A549 (cell line): Measurements from ENCODE around the gene PRR35. TPM values are rescaled to one million over a fixed set of nuclear protein-coding genes. Genes with fewer than 3 reads are reported as not detected.

Source experiments
- ATAC-seq, 2 experiments: fragments of 200-7000 bp in 1 of 2; fragments of >200 bp in 1 of 2; cut with Nextera tagmentation in 1 of 2; cut with Tn5 transposase in 1 of 2; 3 replicates each; pipeline versions ENCODE4 v1.8.0 to v1.9.1; 2018 to 2020; ENCODE audit warnings: mild to moderate bottlenecking in 1 of 2, moderate library complexity in 1 of 2
- CTCF ChIA-PET: fragments of 300-600 bp; sonication (Branson Sonifier 250); formaldehyde crosslinking; extraction: SDS; loops from one replicate; lab custom pipeline; 2021; ENCODE audit warnings: antibody characterized with exemption, inconsistent platforms; lab: Yijun Ruan, JAX
- POLR2A ChIA-PET: fragments of 350-600 bp; formaldehyde crosslinking; extraction: SDS; loops from one replicate; lab custom pipeline; 2021; ENCODE audit warnings: antibody characterized with exemption, inconsistent platforms; lab: Yijun Ruan, JAX
- DNase-seq, 2 experiments: peaks; one replicate each; pipeline versions ENCODE4 v3.0.0 to v3.0.0-alpha.2; 2011 to 2016; ENCODE audit warnings: low read depth in 1 of 2, low spot score in 1 of 2
- FAIRE-seq: peaks from 2 replicates; lab custom pipeline; 2011; peaks lifted over from hg19 to GRCh38; lab: Jason Lieb, UNC
- H3K27ac ChIP-seq, 2 experiments: fragments of >200 bp; sonication (Bioruptor Twin); formaldehyde crosslinking; 3 replicates each; pipeline ENCODE4 v1.5.1; 2016 to 2017
- H3K4me1 ChIP-seq: fragments of >200 bp; sonication (Bioruptor Twin); formaldehyde crosslinking; 3 replicates; pipeline ENCODE4 v1.6.1; 2016
- H3K4me2 ChIP-seq: fragments of >200 bp; sonication (Bioruptor Twin); formaldehyde crosslinking; 3 replicates; pipeline ENCODE4 v1.6.1; 2016
- H3K4me3 ChIP-seq: fragments of >200 bp; sonication (Bioruptor Twin); formaldehyde crosslinking; 3 replicates; pipeline ENCODE4 v1.5.1; 2016
- H3K9me3 ChIP-seq: fragments of >200 bp; sonication (Bioruptor Twin); formaldehyde crosslinking; 3 replicates; pipeline ENCODE4 v1.6.1; 2016
- ATOH8 ChIP-seq: fragments of 250-450 bp; sonication (Bioruptor Pico); IDR thresholded peaks from 2 replicates; pipeline ENCODE4 v1.5.0; 2020; ENCODE audit warnings: low read depth, mild to moderate bottlenecking, moderate library complexity
- BCL3 ChIP-seq: fragments of >200 bp; sonication (Bioruptor Twin); formaldehyde crosslinking; IDR thresholded peaks from 3 replicates; pipeline ENCODE4 v1.6.1; 2016
- CBX8 ChIP-seq: fragments of 200-600 bp; sonication (generic); IDR thresholded peaks from 2 replicates; pipeline ENCODE4 v1.6.1; 2016
- CEBPB ChIP-seq, 2 experiments: fragments of >200 bp in 1 of 2; sonication (Bioruptor Twin) in 1 of 2; formaldehyde crosslinking in 1 of 2; IDR thresholded peaks; 2 replicates each; pipeline ENCODE4 v1.6.1; 2012 to 2016
- CHD2 ChIP-seq: fragments of 150-350 bp; IDR thresholded peaks from 2 replicates; pipeline ENCODE4 v1.6.1; 2014; ENCODE audit warnings: low read length; ENCODE audit not compliant: partially characterized antibody
- EP300 ChIP-seq, 2 experiments: fragments of >200 bp; sonication (Bioruptor Twin); formaldehyde crosslinking; IDR thresholded peaks; 2 replicates in 1 of 2; 3 replicates in 1 of 2; pipeline ENCODE4 v1.6.1; 2016 to 2017
- FOSB ChIP-seq: fragments of 250-450 bp; sonication (Bioruptor Pico); IDR thresholded peaks from 2 replicates; pipeline ENCODE4 v1.5.0; 2020; ENCODE audit warnings: mild to moderate bottlenecking, moderate library complexity
- HOXA7 ChIP-seq: fragments of 250-450 bp; sonication (Bioruptor Pico); IDR thresholded peaks from 2 replicates; pipeline ENCODE4 v1.5.0; 2020; ENCODE audit warnings: mild to moderate bottlenecking, moderate library complexity
- HOXB13 ChIP-seq: fragments of 250-450 bp; sonication (Bioruptor Pico); IDR thresholded peaks from 2 replicates; pipeline ENCODE4 v1.5.0; 2020; ENCODE audit warnings: low read depth, mild to moderate bottlenecking, moderate library complexity
- HOXB5 ChIP-seq: fragments of 250-450 bp; sonication (Bioruptor Pico); IDR thresholded peaks from 2 replicates; pipeline ENCODE4 v1.5.0; 2020; ENCODE audit warnings: mild to moderate bottlenecking, moderate library complexity
- KDM1A ChIP-seq: fragments of 200-600 bp; sonication (generic); IDR thresholded peaks from 2 replicates; pipeline ENCODE4 v1.6.1; 2016; ENCODE audit warnings: low read depth, mild to moderate bottlenecking
- MAX ChIP-seq: IDR thresholded peaks from 2 replicates; pipeline ENCODE4 v1.6.1; 2012
- NFE2L2 ChIP-seq: fragments of 150-350 bp; conservative IDR thresholded peaks from 2 replicates; pipeline ENCODE4 v1.6.1; 2014; ENCODE audit warnings: low read length
- PBX3 ChIP-seq: IDR thresholded peaks from 2 replicates; pipeline ENCODE4 v1.6.1; 2012
- PHF8 ChIP-seq: fragments of 200-600 bp; sonication (generic); IDR thresholded peaks from 2 replicates; pipeline ENCODE4 v1.6.1; 2016; ENCODE audit warnings: low read depth, mild to moderate bottlenecking, antibody characterized with exemption, moderate library complexity, borderline replicate concordance
- POLR2A ChIP-seq: IDR thresholded peaks from 2 replicates; pipeline ENCODE4 v1.6.1; 2012; ENCODE audit warnings: mild to moderate bottlenecking, low read length
- RAD21 ChIP-seq, 2 experiments: fragments of >200 bp in 1 of 2; sonication (Bioruptor Twin) in 1 of 2; formaldehyde crosslinking in 1 of 2; IDR thresholded peaks in 1 of 2; conservative IDR thresholded peaks in 1 of 2; 2 replicates in 1 of 2; 3 replicates in 1 of 2; pipeline ENCODE4 v1.6.1; 2012 to 2018; ENCODE audit warnings: inconsistent platforms in 1 of 2
- RCOR1 ChIP-seq: fragments of 150-350 bp; IDR thresholded peaks from 2 replicates; pipeline ENCODE4 v1.6.1; 2014; ENCODE audit warnings: antibody characterized with exemption, low read length, low read depth
- REST ChIP-seq: fragments of 200-600 bp; sonication (generic); IDR thresholded peaks from 2 replicates; pipeline ENCODE4 v1.6.1; 2016; ENCODE audit warnings: antibody characterized with exemption, mild to moderate bottlenecking, moderate library complexity
- SMC3 ChIP-seq: fragments of >200 bp; sonication (Bioruptor Twin); formaldehyde crosslinking; IDR thresholded peaks from 3 replicates; pipeline ENCODE4 v1.6.1; 2018; ENCODE audit warnings: inconsistent platforms
- TP53 ChIP-seq: fragments of 250-450 bp; sonication (Bioruptor Pico); IDR thresholded peaks from 2 replicates; pipeline ENCODE4 v1.5.0; 2021; ENCODE audit warnings: mild to moderate bottlenecking, moderate library complexity
- ZFP36 ChIP-seq: fragments of 450-650 bp; IDR thresholded peaks from 2 replicates; pipeline ENCODE4 v1.6.1; 2014; ENCODE audit warnings: borderline replicate concordance; ENCODE audit not compliant: partially characterized antibody
- ZSCAN20 ChIP-seq: fragments of 250-450 bp; sonication (Bioruptor Pico); IDR thresholded peaks from 2 replicates; pipeline ENCODE4 v1.8.0; 2022; ENCODE audit warnings: mild to moderate bottlenecking, moderate library complexity
- WGBS: methylation state at CpG from one replicate; pipeline ENCODE4 v1.1.6; 2017; ENCODE audit errors: missing lambda C conversion rate; 5-methylcytosine and 5-hydroxymethylcytosine counted together
- polyA plus RNA-seq, 4 experiments: library from polyadenylated mRNA; depleted of rRNA in 3 of 4; stranded (reverse); fragments of >200 nt; fragmentation: RNase III in 1 of 4; extraction: RNeasy Plus Mini Kit Qiagen cat#74134 plus additional on column Dnase treatment in 1 of 4; gene quantifications; 2 replicates in 3 of 4; 3 replicates in 1 of 4; pipeline ENCODE4 v1.2.3, GENCODE V29; 2011 to 2017

Gene PRR35
- polyA plus RNA-seq, 2 of the 4 experiments (the other 2 are of a cell fraction): 0.04 TPM

- TF ChIP-seq PBX3 (peak; percentile 98), RCOR1 (no peak), KDM1A (no peak), CBX8 (no peak)
- TF ChIP-seq, all 56 proteins: peak for 4
Observed at GRCh38 chr16:589658-590187, 29.5 kb downstream of the PRR35 start, which contains the start of gene RAB40C (continued).

GRCh38 chr16:590188-590814 is 30.1 kb downstream of the PRR35 start:
- TF ChIP-seq HOXB5 (CRISPR knock-in tag) (no peak), CEBPB (IDR thresholded peaks at IDR 0.05) (no peak), POLR2A (peak; percentile 29), BCL3 (0 out of 3 replicates have a peak, but pooled peaks have one; percentile 43), PHF8 (peak; percentile 56), SMC3 (peak; percentile 25; the same call in 1 of the 3 replicates)
- H3K4me1 ChIP-seq: peaks cover 40% of the 10 kb centered on the region
- ATAC-seq (peak in 1 of 2 experiments; percentile 8; a peak in 3 of 6 replicates), FAIRE-seq (no peak), DNase-seq (no peak)
- no peaks in the 10 kb centered on the region for H3K9me3 ChIP-seq
- POLR2A ChIA-PET: interaction anchor here (0.8 to 1.2 kb wide), 3 partner anchors 32 to 46 kb away, joined by 3 to 4 read pairs (median 4); partner anchors contain the start of gene METTL26
- peak overlapping the region; percentile 96 for H3K4me2 ChIP-seq
- peak overlapping the region; percentile 90 for H3K4me3 ChIP-seq
- peak overlapping the region; percentile 80 to 93 for H3K27ac ChIP-seq
- WGBS: 0% methylated on average over 2 of the region's 71 CpGs
- CTCF ChIA-PET: interaction anchor here (0.8 to 3.1 kb wide), 11 partner anchors 10 to 72 kb away, joined by 3 to 14 read pairs (median 3); no protein-coding TSS in a partner anchor

- H3K9me3 ChIP-seq: no peaks in the 10 kb centered on the region
- H3K4me1 ChIP-seq: peaks cover 35% of the 10 kb centered on the region
- ATAC-seq: no peak
- POLR2A ChIA-PET: interaction anchor here (0.8 to 1.2 kb wide), 3 partner anchors 31 to 46 kb away, joined by 3 to 4 read pairs (median 4); partner anchors contain the start of gene METTL26
- H3K4me2 ChIP-seq: peak overlapping the region; percentile 96
- FAIRE-seq: no peak
- no peak for DNase-seq
- peak overlapping the region; percentile 90 for H3K4me3 ChIP-seq
- WGBS: 66% methylated on average over 10 of the region's 10 CpGs
- TF ChIP-seq ZSCAN20 (no peak), RAD21 (conservative IDR thresholded peaks at IDR 0.05 in 1 of 2, IDR thresholded peaks at IDR 0.05 in 1 of 2) (no peak), CHD2 (no peak), ZFP36 (no peak), HOXA7 (no peak), NFE2L2 (no peak), RCOR1 (no peak), EP300 (IDR thresholded peaks at IDR 0.05) (no peak), SMC3 (no peak)
- H3K27ac ChIP-seq: peak overlapping the region; percentile 80 to 93; a peak in 4 of 6 replicates
- CTCF ChIA-PET: interaction anchor here (0.8 to 3.1 kb wide), 10 partner anchors 10 to 71 kb away, joined by 3 to 14 read pairs (median 4); no protein-coding TSS in a partner anchor
Observed at GRCh38 chr16:590815-591200, 30.6 kb downstream of the PRR35 start.

- ChIA-PET CTCF (interaction anchor here (1.4 to 3.1 kb wide), 4 partner anchors 13 to 69 kb away, joined by 4 to 14 read pairs (median 6); no protein-coding TSS in a partner anchor), POLR2A (no interaction called here)
- DNase-seq (no peak), FAIRE-seq (no peak), ATAC-seq (no peak)
- WGBS: 92% methylated on average over 8 of the region's 8 CpGs
- no peak overlapping the region for H3K27ac ChIP-seq
- H3K4me3 ChIP-seq: peak overlapping the region; percentile 90; the same call in 2 of the 3 replicates
- H3K4me1 ChIP-seq: peaks cover 34% of the 10 kb centered on the region
- H3K9me3 ChIP-seq: no peaks in the 10 kb centered on the region
- peak overlapping the region; percentile 96 for H3K4me2 ChIP-seq
- TF ChIP-seq EP300 (IDR thresholded peaks at IDR 0.05): no peak
- no peak for TF ChIP-seq ZFP36
- no peak for TF ChIP-seq REST
- TF ChIP-seq TP53 (CRISPR knock-in tag): no peak
- TF ChIP-seq HOXB13 (CRISPR knock-in tag): no peak
- TF ChIP-seq MAX: no peak
- TF ChIP-seq CBX8: no peak
- no peak for TF ChIP-seq ATOH8 (CRISPR knock-in tag)
- no peak for TF ChIP-seq FOSB (CRISPR knock-in tag)
- TF ChIP-seq KDM1A: no peak
Observed at GRCh38 chr16:591231-591630, 31.0 kb downstream of the PRR35 start.
